Stomach (tissue), 4 donors: Measurements from ENCODE around the gene B4GALT5.

Experiments
- CTCF ChIP-seq, 7 experiments: fragments of 450-650 bp in 4 of 7; fragments of 200-600 bp in 3 of 7; sonication (generic) in 3 of 7; IDR thresholded peaks; one replicate each; pipeline ENCODE4 v1.5.1; 2016 to 2019; ENCODE audit warnings: antibody characterized with exemption in 7 of 7, control low read depth in 2 of 7, mild to moderate bottlenecking in 1 of 7
- POLR2AphosphoS5 ChIP-seq, 3 donors: sonication (generic); formaldehyde crosslinking; IDR thresholded peaks; one replicate each; pipeline ENCODE4 v1.6.1; 2016; ENCODE audit warnings: antibody characterized with exemption in 3 of 3

GRCh38 chr20:49624317-49624716 lies 89.4 kb downstream of the B4GALT5 start:
- TF ChIP-seq CTCF (IDR thresholded peaks at IDR 0.05) (no peak), POLR2AphosphoS5 (IDR thresholded peaks at IDR 0.05) (no peak)
